Neural progenitor cell (in vitro differentiated cells): ENCODE measurements around the gene LRRC17. TPM values are rescaled to one million over a fixed set of nuclear protein-coding genes. Genes with fewer than 3 reads are reported as not detected.

Experiments used
- DNase-seq: peaks from one replicate; pipeline ENCODE4 v3.0.0-alpha.2; 2016; ENCODE audit warnings: low spot score
- H2AFZ ChIP-seq: fragments of 200-600 bp; sonication (generic); replicated peaks from 2 replicates; pipeline ENCODE4 v1.6.1; 2016; ENCODE audit warnings: antibody characterized with exemption
- H3F3A ChIP-seq: fragments of 200-600 bp; sonication (generic); 2 replicates; pipeline ENCODE4 v1.6.1; 2016; ENCODE audit warnings: antibody characterized with exemption, low read depth
- H3K27ac ChIP-seq: fragments of 200-600 bp; sonication (generic); 2 replicates; pipeline ENCODE4 v1.5.1; 2016; ENCODE audit warnings: mild to moderate bottlenecking
- H3K27me3 ChIP-seq: fragments of 200-600 bp; sonication (generic); 2 replicates; pipeline ENCODE4 v1.6.1; 2016; ENCODE audit warnings: mild to moderate bottlenecking, moderate library complexity
- H3K36me3 ChIP-seq: fragments of 200-600 bp; sonication (generic); 2 replicates; pipeline ENCODE4 v1.5.1; 2016
- H3K4me1 ChIP-seq: fragments of 200-600 bp; sonication (generic); 2 replicates; pipeline ENCODE4 v1.6.1; 2016; ENCODE audit warnings: mixed run types
- H3K4me2 ChIP-seq: fragments of 200-600 bp; sonication (generic); 2 replicates; pipeline ENCODE4 v1.6.1; 2016
- H3K4me3 ChIP-seq: fragments of 200-600 bp; sonication (generic); 2 replicates; pipeline ENCODE4 v1.5.1; 2016
- H3K79me2 ChIP-seq: fragments of 200-600 bp; sonication (generic); 2 replicates; pipeline ENCODE4 v1.6.1; 2016; ENCODE audit warnings: low read depth
- H3K9ac ChIP-seq: fragments of 200-600 bp; sonication (generic); 2 replicates; pipeline ENCODE4 v1.6.1; 2016
- H3K9me3 ChIP-seq: fragments of 200-600 bp; sonication (generic); 2 replicates; pipeline ENCODE4 v1.5.1; 2016; ENCODE audit warnings: low read depth
- H4K20me1 ChIP-seq: fragments of 200-600 bp; sonication (generic); 2 replicates; pipeline ENCODE4 v1.6.1; 2016; ENCODE audit warnings: low read depth
- H3K27ac Mint-ChIP-seq: 3 replicates; pipeline ENCODE4 v1.8.0; 2021; ENCODE audit warnings: mixed read lengths
- H3K27me3 Mint-ChIP-seq: 2 replicates; pipeline ENCODE4 v1.8.0; 2022; ENCODE audit warnings: low read depth, mild to moderate bottlenecking, inconsistent platforms, moderate library complexity, mixed read lengths; ENCODE audit not compliant: insufficient read depth
- H3K36me3 Mint-ChIP-seq: 3 replicates; pipeline ENCODE4 v1.8.0; 2021; ENCODE audit warnings: mixed read lengths
- H3K4me1 Mint-ChIP-seq: 3 replicates; pipeline ENCODE4 v1.8.0; 2021; ENCODE audit warnings: mixed read lengths
- H3K4me3 Mint-ChIP-seq: 3 replicates; pipeline ENCODE4 v1.8.0; 2021; ENCODE audit warnings: mild to moderate bottlenecking, moderate library complexity, mixed read lengths
- H3K9me3 Mint-ChIP-seq: 3 replicates; pipeline ENCODE4 v1.8.0; 2020; ENCODE audit warnings: mixed read lengths
- CTCF ChIP-seq: fragments of 200-600 bp; sonication (generic); IDR thresholded peaks from 2 replicates; pipeline ENCODE4 v1.5.1; 2017; ENCODE audit warnings: antibody characterized with exemption, mild to moderate bottlenecking
- EZH2 ChIP-seq: fragments of 200-600 bp; sonication (generic); IDR thresholded peaks from 2 replicates; pipeline ENCODE4 v1.6.1; 2017; ENCODE audit warnings: antibody characterized with exemption, mild to moderate bottlenecking, moderate library complexity
- EZH2phosphoT487 ChIP-seq: fragments of 200-600 bp; sonication (generic); IDR thresholded peaks from 2 replicates; pipeline ENCODE4 v1.6.1; 2017; ENCODE audit warnings: antibody characterized with exemption
- total RNA-seq: library from RNA; depleted of rRNA; stranded (reverse); fragments of >200 nt; gene quantifications from 2 replicates; pipeline ENCODE4 v1.2.3, GENCODE V29; 2015; ENCODE audit warnings: low replicate concordance

LRRC17 gene
- total RNA-seq, 1 donor from 2014 or later, result 4.6 TPM

GRCh38 chr7:102982235-102982634 lies 69.4 kb downstream of the LRRC17 start:
- Histone ChIP-seq H3K9me3 (no peaks in the 10 kb centered on the region), H4K20me1 (no peaks in the 10 kb centered on the region), H3F3A (no peaks in the 10 kb centered on the region), H3K4me1 (no peaks in the 10 kb centered on the region), H3K27ac (no peak overlapping the region), H3K79me2 (no peaks in the 10 kb centered on the region), H3K36me3 (no peaks in the 10 kb centered on the region), H3K27me3 (no peaks in the 10 kb centered on the region), H3K4me3 (no peak overlapping the region), H3K4me2 (no peak overlapping the region), H3K9ac (no peak overlapping the region), H2AFZ (no peak overlapping the region)
- TF ChIP-seq EZH2phosphoT487 (no peak), CTCF (no peak), EZH2 (no peak)
- Mint-ChIP-seq H3K27ac (no peak overlapping the region), H3K4me1 (no peaks in the 10 kb centered on the region), H3K9me3 (peaks cover 4% of the 10 kb centered on the region), H3K4me3 (no peak overlapping the region), H3K27me3 (no peaks in the 10 kb centered on the region), H3K36me3 (peaks cover 2% of the 10 kb centered on the region)
- DNase-seq, result no peak

- DNase-seq, result no peak
- Mint-ChIP-seq H3K9me3 (peaks cover 4% of the 10 kb centered on the region), H3K4me3 (no peak overlapping the region), H3K27me3 (no peaks in the 10 kb centered on the region), H3K36me3 (peaks cover 2% of the 10 kb centered on the region), H3K4me1 (no peaks in the 10 kb centered on the region), H3K27ac (no peak overlapping the region)
- no peaks in the 10 kb centered on the region for H3K9me3 ChIP-seq
- H3K36me3 ChIP-seq, result no peaks in the 10 kb centered on the region
- no peak overlapping the region for H3K9ac ChIP-seq
- no peaks in the 10 kb centered on the region for H3F3A ChIP-seq
- no peaks in the 10 kb centered on the region for H3K79me2 ChIP-seq
- H2AFZ ChIP-seq, result no peak overlapping the region
- H3K4me1 ChIP-seq, result no peaks in the 10 kb centered on the region
- H4K20me1 ChIP-seq, result no peaks in the 10 kb centered on the region
- no peak overlapping the region for H3K4me3 ChIP-seq
- no peak overlapping the region for H3K4me2 ChIP-seq
- TF ChIP-seq CTCF, result no peak
- no peak for TF ChIP-seq EZH2
- TF ChIP-seq EZH2phosphoT487, result no peak
- no peak overlapping the region for H3K27ac ChIP-seq
- no peaks in the 10 kb centered on the region for H3K27me3 ChIP-seq
Measured at GRCh38 chr7:102983602-102984001, 70.8 kb downstream of the LRRC17 start.

- Histone ChIP-seq H3F3A (no peaks in the 10 kb centered on the region), H3K27me3 (no peaks in the 10 kb centered on the region), H3K4me3 (no peak overlapping the region), H3K4me2 (no peak overlapping the region), H3K79me2 (no peaks in the 10 kb centered on the region), H3K36me3 (no peaks in the 10 kb centered on the region), H4K20me1 (no peaks in the 10 kb centered on the region), H2AFZ (no peak overlapping the region), H3K27ac (no peak overlapping the region), H3K9ac (no peak overlapping the region), H3K9me3 (no peaks in the 10 kb centered on the region), H3K4me1 (no peaks in the 10 kb centered on the region)
- no peaks in the 10 kb centered on the region for H3K4me1 Mint-ChIP-seq
- DNase-seq, result no peak
- no peak overlapping the region for H3K27ac Mint-ChIP-seq
- TF ChIP-seq EZH2, result no peak
- no peak for TF ChIP-seq EZH2phosphoT487
- no peak for TF ChIP-seq CTCF
- no peaks in the 10 kb centered on the region for H3K27me3 Mint-ChIP-seq
- no peaks in the 10 kb centered on the region for H3K9me3 Mint-ChIP-seq
- H3K36me3 Mint-ChIP-seq, result no peaks in the 10 kb centered on the region
- no peak overlapping the region for H3K4me3 Mint-ChIP-seq
Measured at GRCh38 chr7:102985176-102985783, 72.5 kb downstream of the LRRC17 start.
